ENCODE results near the gene FBXO34.
"Not testable (repeated sequence)": the region's sequence is repeated elsewhere in the genome, so short reads cannot be mapped to it uniquely, and the experiment has no call there.

FBXO34 gene

GRCh38 chr14:55309761-55310365, 38.6 kb downstream of the FBXO34 start:
- no peak for DNase-seq (ENCODE audit: extremely low read depth in 1 of 2, low read depth in 1 of 2)

GRCh38 chr14:55312379-55313030, 41.3 kb downstream of the FBXO34 start:
- not testable (repeated sequence) for DNase-seq (ENCODE audit: extremely low read depth in 1 of 2, low read depth in 1 of 2)

GRCh38 chr14:55313480-55313879, 42.3 kb downstream of the FBXO34 start:
- DNase-seq (ENCODE audit: extremely low read depth in 1 of 2, low read depth in 1 of 2): no peak

GRCh38 chr14:55314449-55314848, 43.2 kb downstream of the FBXO34 start:
- DNase-seq (ENCODE audit: extremely low read depth in 1 of 2, low read depth in 1 of 2): no peak

- no peak for DNase-seq (ENCODE audit: extremely low read depth in 1 of 2, low read depth in 1 of 2)
These were observed 45.3 kb downstream of the FBXO34 start for GRCh38 chr14:55316564-55316963.

GRCh38 chr14:55317542-55318306, 46.5 kb downstream of the FBXO34 start:
- DNase-seq (ENCODE audit: extremely low read depth in 1 of 2, low read depth in 1 of 2): no peak

GRCh38 chr14:55318694-55319093, 47.5 kb downstream of the FBXO34 start:
- no peak for DNase-seq (ENCODE audit: extremely low read depth in 1 of 2, low read depth in 1 of 2)

GRCh38 chr14:55323910-55324309, 52.7 kb downstream of the FBXO34 start:
- no peak for DNase-seq (ENCODE audit: extremely low read depth in 1 of 2, low read depth in 1 of 2)

GRCh38 chr14:55324812-55325211, 53.6 kb downstream of the FBXO34 start:
- no peak for DNase-seq (ENCODE audit: extremely low read depth in 1 of 2, low read depth in 1 of 2)

- DNase-seq (ENCODE audit: extremely low read depth in 1 of 2, low read depth in 1 of 2): no peak
These were observed 56.0 kb downstream of the FBXO34 start for GRCh38 chr14:55327179-55327578.

- DNase-seq (ENCODE audit: extremely low read depth in 1 of 2, low read depth in 1 of 2): no peak
These were observed 57.1 kb downstream of the FBXO34 start for GRCh38 chr14:55328317-55328716.

- DNase-seq (ENCODE audit: extremely low read depth in 1 of 2, low read depth in 1 of 2): no peak
These were observed 58.9 kb downstream of the FBXO34 start for GRCh38 chr14:55329999-55330710.

- DNase-seq (ENCODE audit: extremely low read depth in 1 of 2, low read depth in 1 of 2): no peak
These were observed 61.7 kb downstream of the FBXO34 start for GRCh38 chr14:55332654-55333570.

- no peak for DNase-seq (ENCODE audit: extremely low read depth in 1 of 2, low read depth in 1 of 2)
These were observed 62.7 kb downstream of the FBXO34 start for GRCh38 chr14:55333711-55334485.

- DNase-seq (ENCODE audit: extremely low read depth in 1 of 2, low read depth in 1 of 2): no peak
These were observed 64.9 kb downstream of the FBXO34 start for GRCh38 chr14:55336162-55336561.

- DNase-seq (ENCODE audit: extremely low read depth in 1 of 2, low read depth in 1 of 2): no peak
These were observed 65.5 kb downstream of the FBXO34 start for GRCh38 chr14:55336691-55337090.

- DNase-seq (ENCODE audit: extremely low read depth in 1 of 2, low read depth in 1 of 2): peak in 1 of 2 donors; percentile 29
These were observed 68.5 kb downstream of the FBXO34 start for GRCh38 chr14:55339770-55340169.

GRCh38 chr14:55340482-55340881, 69.3 kb downstream of the FBXO34 start:
- no peak for DNase-seq (ENCODE audit: extremely low read depth in 1 of 2, low read depth in 1 of 2)

GRCh38 chr14:55341781-55342180, 70.6 kb downstream of the FBXO34 start:
- DNase-seq (ENCODE audit: extremely low read depth in 1 of 2, low read depth in 1 of 2): no peak
